CD4-positive, alpha-beta T cell treated with Interleukin-2 at 100 ng/mL for 4 hours (primary cell): ENCODE measurements around the gene ACOT4.
A peak's percentile ranks its signal among the peaks of the same experiment; 100 is the strongest.
"Not testable (repeated sequence)": the region's sequence is repeated elsewhere in the genome, so short reads cannot be mapped to it uniquely, and the experiment has no call there.

Source experiments
- DNase-seq: peaks from one replicate; pipeline ENCODE4 v3.0.0-alpha.2; 2020; ENCODE audit warnings: low spot score

Gene ACOT4

DNA sequence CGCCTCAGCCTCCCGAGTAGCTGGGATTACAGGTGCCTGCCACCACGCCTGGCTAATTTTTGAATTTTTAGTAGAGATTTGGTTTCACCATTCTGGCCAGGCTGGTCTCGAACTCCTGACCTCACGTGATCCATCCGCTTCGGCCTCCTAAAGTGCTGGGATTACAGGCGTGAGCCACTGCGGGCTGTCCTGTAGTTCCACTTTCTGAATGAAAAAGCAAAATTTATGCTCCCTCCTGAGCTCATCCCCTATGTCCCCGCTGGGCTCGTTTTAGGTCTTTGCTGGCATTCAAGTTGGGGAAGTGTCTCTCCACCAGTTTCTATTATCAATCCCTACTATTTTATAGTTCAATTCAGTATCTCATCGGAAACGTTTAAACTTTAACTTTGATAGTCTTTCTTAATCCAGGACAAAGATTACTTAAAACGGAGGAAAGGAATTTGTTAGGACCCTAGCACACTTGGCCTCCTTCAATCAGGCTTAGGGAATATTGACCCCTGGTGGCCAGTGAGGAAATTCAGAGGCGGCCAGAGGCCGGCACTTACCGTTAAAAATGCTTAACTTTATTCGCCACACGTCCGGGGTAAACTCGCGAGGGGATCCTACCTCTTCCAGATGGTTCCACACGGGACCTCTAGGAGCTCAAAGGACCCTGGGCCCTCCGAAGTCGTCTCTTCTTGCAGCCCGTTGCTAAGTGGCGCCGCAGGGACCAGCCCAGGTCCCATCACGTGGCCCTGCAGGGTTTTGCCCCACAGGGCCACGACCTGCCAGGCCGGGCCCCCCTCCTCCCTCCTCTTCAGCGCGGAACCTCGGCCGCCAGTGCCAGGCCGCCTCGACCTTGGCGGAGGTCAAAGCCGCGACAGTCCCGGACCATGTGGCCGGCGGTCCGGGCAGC is 41.7 kb downstream of the ACOT4 start:
- DNase-seq: peak; percentile 75

DNA sequence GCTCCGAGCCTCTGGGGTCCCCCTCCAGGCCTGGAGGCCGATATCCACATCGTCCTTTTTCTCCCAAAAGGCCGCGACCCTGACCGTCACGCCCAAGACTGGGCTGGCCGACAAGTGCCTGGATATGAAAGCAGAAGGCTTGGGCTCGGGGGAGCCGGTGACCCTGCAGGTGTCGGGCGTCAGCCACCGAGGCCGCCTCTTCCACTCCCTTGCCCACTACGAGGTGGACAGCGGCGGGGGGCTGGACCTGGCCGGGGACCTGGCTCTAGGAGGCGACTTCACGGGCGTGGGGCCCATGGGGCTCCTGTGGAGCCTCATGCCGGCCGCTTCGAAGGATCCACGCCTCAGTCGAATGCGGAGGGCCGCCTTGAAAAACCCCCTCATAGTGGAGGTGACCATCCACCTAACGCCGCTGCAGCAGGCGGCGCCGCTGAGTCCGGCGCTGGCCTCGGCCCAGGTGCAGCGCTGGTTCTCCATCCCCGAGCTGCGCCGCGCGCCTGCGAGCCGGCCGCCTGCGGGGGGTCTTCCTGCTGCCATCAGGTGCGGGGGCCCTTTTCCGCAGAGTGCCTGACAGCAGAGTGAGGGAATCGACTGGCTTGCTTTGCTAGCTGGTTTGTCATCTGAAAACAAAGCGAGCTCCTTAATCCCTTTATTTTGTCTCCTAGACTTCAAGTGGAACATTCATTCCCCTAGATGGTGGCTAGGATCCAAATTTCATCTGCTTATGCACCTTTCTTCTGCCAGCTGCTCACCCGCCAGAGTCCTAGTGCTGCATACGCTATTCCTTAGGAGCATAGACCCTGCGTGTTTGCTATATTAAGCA is 42.5 kb downstream of the ACOT4 start:
- no peak for DNase-seq

DNA sequence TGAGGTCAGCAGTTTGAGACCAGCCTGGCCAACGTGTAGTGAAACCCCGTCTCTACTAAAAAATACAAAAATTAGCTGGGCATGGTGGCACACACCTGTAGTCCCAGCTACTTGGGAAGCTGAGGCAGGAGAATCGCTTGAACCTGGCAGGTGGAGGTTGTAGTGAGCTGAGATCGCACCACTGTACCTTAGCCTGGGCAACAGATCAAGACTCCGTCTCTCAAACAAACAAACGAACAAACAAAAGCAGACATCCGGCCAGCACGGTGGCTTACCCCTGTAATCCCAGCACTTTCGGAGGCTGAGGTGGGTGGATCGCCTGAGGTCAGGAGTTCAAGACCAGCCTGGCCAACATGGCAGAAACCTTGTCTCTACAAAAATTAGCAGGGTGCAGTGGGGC is 44.7 kb downstream of the ACOT4 start:
- DNase-seq: not testable (repeated sequence)

DNA sequence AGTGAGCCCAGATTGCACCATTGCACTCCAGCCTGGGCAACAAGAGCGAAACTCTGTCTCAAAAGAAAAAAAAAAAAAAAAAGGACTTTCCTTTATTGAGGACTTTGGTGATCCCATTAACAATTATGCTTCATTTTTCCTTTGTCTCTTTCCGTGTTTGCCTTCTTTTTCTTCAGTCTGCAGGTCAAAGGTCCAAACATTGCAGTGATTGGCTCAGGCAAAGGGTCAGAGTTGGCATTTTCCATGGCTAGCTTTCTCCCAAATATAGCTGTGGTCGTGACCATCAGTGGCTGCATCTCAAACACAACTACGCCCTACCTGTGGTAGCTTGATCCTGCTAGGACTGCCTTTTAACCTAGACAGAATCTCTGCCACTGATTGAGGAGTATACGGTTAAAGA is 46.2 kb downstream of the ACOT4 start:
- DNase-seq: no peak

DNA sequence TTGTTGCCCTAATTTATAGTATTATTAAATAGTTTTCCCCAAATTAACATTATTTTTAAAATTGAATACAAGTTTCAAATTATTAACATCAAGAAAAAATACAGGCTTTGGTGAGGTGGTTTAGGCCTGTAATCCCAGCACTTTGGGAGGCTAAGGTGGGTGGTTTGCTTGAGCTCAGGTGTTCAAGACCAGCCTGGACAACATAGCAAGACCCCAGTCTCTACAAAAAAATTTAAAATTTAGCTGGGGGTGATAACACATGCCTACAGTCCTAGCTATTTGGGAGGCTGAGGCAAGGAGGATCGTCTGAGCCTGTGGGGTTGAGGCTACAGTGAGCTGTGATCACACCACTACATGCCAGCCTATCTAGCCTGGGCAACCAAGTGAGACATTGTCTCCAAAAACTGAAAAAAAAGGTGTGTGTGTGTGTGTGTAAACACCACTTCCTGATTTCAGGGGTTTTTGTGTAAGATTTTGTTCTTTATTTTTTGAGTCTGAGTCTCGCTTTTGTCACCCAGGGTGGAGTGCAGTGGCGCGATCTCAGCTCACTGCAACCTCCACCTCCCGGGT is 49.2 kb downstream of the ACOT4 start:
- DNase-seq: no peak

DNA sequence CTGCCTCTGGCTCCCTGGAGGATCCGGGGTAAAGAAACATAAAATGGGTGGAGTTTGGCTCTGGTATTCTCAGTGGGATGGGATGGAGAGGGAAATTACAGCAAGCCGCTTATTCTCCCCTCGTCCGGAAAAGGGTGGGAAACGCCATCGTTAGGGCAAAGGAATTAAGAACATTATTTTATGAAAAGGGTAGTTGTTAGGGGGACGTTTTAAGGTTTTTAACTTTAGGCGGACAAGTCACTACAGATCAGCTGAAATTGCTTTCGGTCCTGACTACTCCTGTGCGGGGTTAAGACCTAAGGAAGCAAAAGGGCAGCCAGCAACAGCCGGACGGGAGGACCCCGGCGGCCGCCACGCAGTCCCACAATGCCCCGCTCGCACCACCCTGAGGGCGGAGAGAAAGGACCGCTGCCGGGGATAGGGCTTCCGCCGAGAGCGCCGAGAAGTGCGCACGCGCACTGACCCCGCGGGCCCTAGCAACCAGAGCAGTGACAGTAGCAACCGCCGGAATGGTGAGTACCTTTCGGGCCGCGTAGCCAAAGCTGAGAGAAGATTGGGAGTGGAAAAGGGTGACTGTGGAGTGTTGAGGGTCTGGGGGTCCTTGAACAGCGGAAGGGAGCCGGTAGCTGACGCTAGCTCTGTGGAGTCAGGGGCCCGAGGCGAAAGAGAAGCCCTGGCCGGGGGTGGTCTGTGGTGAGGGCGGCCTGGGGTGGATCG is 53.0 kb downstream of the ACOT4 start, which contains the start of gene DNAL1:
Gene DNAL1, plus strand, starts transcription at position 456 of the 717 bp plus-strand sequence. Its CDS starts 54 bp downstream, at position 510.
- peak; percentile 95 for DNase-seq

DNA sequence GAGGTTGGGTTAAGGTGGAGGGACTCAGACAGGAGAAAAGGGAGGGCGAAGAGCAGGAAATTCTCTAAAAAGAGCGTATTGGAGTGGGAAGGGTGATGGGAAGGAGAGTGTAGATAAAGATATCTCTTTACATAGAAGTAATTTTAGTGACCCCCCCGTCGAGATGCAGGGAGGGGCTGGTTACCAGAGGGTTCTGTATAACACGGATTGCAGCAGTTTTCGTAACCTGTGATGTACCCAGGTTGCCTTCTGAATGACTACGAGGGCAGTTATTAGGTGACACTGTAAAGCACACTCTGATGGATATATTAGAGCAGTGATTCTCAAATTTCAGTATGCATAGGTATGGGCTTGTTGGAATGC is 53.6 kb downstream of the ACOT4 start:
- DNase-seq: no peak
